ENCODE measurements around the gene IGFALS. TPM values are rescaled to one million over a fixed set of nuclear protein-coding genes. Genes with fewer than 3 reads are reported as not detected.

IGFALS gene
- total RNA-seq, 1 experiment from 2014 or later = not detected

- POLR2A ChIA-PET (ENCODE audit: unreplicated experiment) = interaction anchor here (0.6 to 0.9 kb wide), 7 partner anchors 21 to 447 kb away, joined by 3 to 6 read pairs (median 3); no protein-coding TSS in a partner anchor
- Histone ChIP-seq H3K4me3 (no peak overlapping the region), H3K9me3 (ENCODE audit: insufficient read depth, low read depth) (no peaks in the 10 kb centered on the region), H3K4me1 (replicated peaks; ENCODE audit: insufficient read depth) (peaks cover 49% of the 10 kb centered on the region), H3K4me2 (peak overlapping the region; percentile 88), H3F3A (ENCODE audit: insufficient read depth, low read depth) (peaks cover 44% of the 10 kb centered on the region), H3K9me2 (ENCODE audit: insufficient read depth) (no peaks in the 10 kb centered on the region), H3K27me3 (ENCODE audit: insufficient read depth, low read depth) (no peaks in the 10 kb centered on the region), H3K79me2 (ENCODE audit: low read depth) (0 out of 2 replicates have a peak, but pooled peaks cover 8% of the 10 kb centered on the region), H4K20me1 (ENCODE audit: insufficient read depth) (no peaks in the 10 kb centered on the region), H3K27ac (peak overlapping the region; percentile 100), H3K36me3 (ENCODE audit: low read depth) (no peaks in the 10 kb centered on the region; the same call in 1 of the 2 replicates), H2AFZ (no peak overlapping the region)
- CTCF ChIA-PET = interaction anchor here (0.5 to 1.1 kb wide), 4 partner anchors 27 to 398 kb away, joined by 3 to 7 read pairs (median 4); partner anchors contain the start of gene MAPK8IP3
- BruUV-seq (replicated peaks) = no TSS peak
- TF ChIP-seq EZH2 (IDR thresholded peaks at IDR 0.05; ENCODE audit: low read depth) (no peak), CTCF (conservative IDR thresholded peaks at IDR 0.05) (no peak)
- no peak for DNase-seq
- intact Hi-C loops (cut with micrococcal nuclease; ENCODE audit: unreplicated experiment) = no loop called here
Observed at GRCh38 chr16:1744338-1744840, 49.1 kb downstream of the IGFALS start.

- BruUV-seq (replicated peaks) = no TSS peak
- H3K27ac ChIP-seq = peak overlapping the region; percentile 100
- H3K9me3 ChIP-seq (ENCODE audit: insufficient read depth, low read depth) = no peaks in the 10 kb centered on the region
- peak overlapping the region; percentile 88 for H3K4me2 ChIP-seq
- ChIA-PET POLR2A (ENCODE audit: unreplicated experiment) (interaction anchor here (0.6 to 0.9 kb wide), 9 partner anchors 20 to 446 kb away, joined by 3 to 6 read pairs (median 4); partner anchors contain the start of gene MAPK8IP3), CTCF (interaction anchor here (0.5 to 1.1 kb wide), 6 partner anchors 11 to 398 kb away, joined by 3 to 7 read pairs (median 4); partner anchors contain the start of genes JPT2 and MAPK8IP3)
- H3K4me1 ChIP-seq (replicated peaks; ENCODE audit: insufficient read depth) = peaks cover 49% of the 10 kb centered on the region
- 0 out of 2 replicates have a peak, but pooled peaks cover 5% of the 10 kb centered on the region for H3K79me2 ChIP-seq (ENCODE audit: low read depth)
- no peaks in the 10 kb centered on the region; the same call in 1 of the 2 replicates for H3K36me3 ChIP-seq (ENCODE audit: low read depth)
- peaks cover 51% of the 10 kb centered on the region for H3F3A ChIP-seq (ENCODE audit: insufficient read depth, low read depth)
- no peak overlapping the region for H2AFZ ChIP-seq
- TF ChIP-seq CTCF (conservative IDR thresholded peaks at IDR 0.05) = no peak
- no peak for TF ChIP-seq EZH2 (IDR thresholded peaks at IDR 0.05; ENCODE audit: low read depth)
- no peaks in the 10 kb centered on the region for H4K20me1 ChIP-seq (ENCODE audit: insufficient read depth)
- intact Hi-C loops (cut with micrococcal nuclease; ENCODE audit: unreplicated experiment) = no loop called here
- H3K4me3 ChIP-seq = no peak overlapping the region
- DNase-seq = peak in 1 of 2 experiments; percentile 86
- no peaks in the 10 kb centered on the region for H3K9me2 ChIP-seq (ENCODE audit: insufficient read depth)
- H3K27me3 ChIP-seq (ENCODE audit: insufficient read depth, low read depth) = no peaks in the 10 kb centered on the region
Observed at GRCh38 chr16:1743376-1744337, 49.8 kb downstream of the IGFALS start.

- Histone ChIP-seq H3K9me3 (ENCODE audit: insufficient read depth, low read depth) (no peaks in the 10 kb centered on the region), H3K4me1 (replicated peaks; ENCODE audit: insufficient read depth) (peaks cover 34% of the 10 kb centered on the region), H3K9me2 (ENCODE audit: insufficient read depth) (no peaks in the 10 kb centered on the region), H3K27me3 (ENCODE audit: insufficient read depth, low read depth) (no peaks in the 10 kb centered on the region), H3K79me2 (ENCODE audit: low read depth) (0 out of 2 replicates have a peak, but pooled peaks cover 4% of the 10 kb centered on the region), H3K27ac (no peak overlapping the region), H4K20me1 (ENCODE audit: insufficient read depth) (no peaks in the 10 kb centered on the region), H3F3A (ENCODE audit: insufficient read depth, low read depth) (peaks cover 57% of the 10 kb centered on the region), H3K4me3 (no peak overlapping the region), H2AFZ (no peak overlapping the region), H3K4me2 (no peak overlapping the region), H3K36me3 (ENCODE audit: low read depth) (no peaks in the 10 kb centered on the region; the same call in 1 of the 2 replicates)
- no TSS peak for BruUV-seq (replicated peaks)
- no peak for TF ChIP-seq EZH2 (IDR thresholded peaks at IDR 0.05; ENCODE audit: low read depth)
- TF ChIP-seq CTCF (conservative IDR thresholded peaks at IDR 0.05) = no peak
- no peak for DNase-seq
- intact Hi-C loops (cut with micrococcal nuclease; ENCODE audit: unreplicated experiment) = no loop called here
- ChIA-PET CTCF (interaction anchor here (0.6 kb wide), 1 partner anchor 379 kb away, joined by 5 read pairs; no protein-coding TSS in a partner anchor), POLR2A (ENCODE audit: unreplicated experiment) (no interaction called here)
Observed at GRCh38 chr16:1741553-1742165, 51.8 kb downstream of the IGFALS start.
